Endodermal cell (in vitro differentiated cells): ENCODE results near the gene CSTPP1. TPM values are rescaled to one million over a fixed set of nuclear protein-coding genes. Genes with fewer than 3 reads are reported as not detected.

Source experiments
- DNase-seq: peaks from one replicate; pipeline ENCODE4 v3.0.0-alpha.2; 2017
- H3K27ac ChIP-seq: 2 replicates; pipeline ENCODE4 v1.5.1; 2013; ENCODE audit warnings: mild to moderate bottlenecking, low read depth, low read length, moderate library complexity
- H3K27me3 ChIP-seq: 2 replicates; pipeline ENCODE4 v1.6.1; 2013; ENCODE audit warnings: mild to moderate bottlenecking, low read length, moderate library complexity; ENCODE audit not compliant: insufficient read depth, control insufficient read depth, poor library complexity, severe bottlenecking
- H3K36me3 ChIP-seq: 2 replicates; pipeline ENCODE4 v1.7.0; 2013; ENCODE audit warnings: mild to moderate bottlenecking, low read length, moderate library complexity; ENCODE audit not compliant: control insufficient read depth, insufficient read depth
- H3K4me1 ChIP-seq: one replicate; pipeline ENCODE4 v1.7.0; 2013; ENCODE audit warnings: low read length; ENCODE audit not compliant: control insufficient read depth, insufficient read depth
- H3K4me3 ChIP-seq: 2 replicates; pipeline ENCODE4 v1.5.1; 2013; ENCODE audit warnings: mild to moderate bottlenecking, low read length, moderate library complexity
- H3K9ac ChIP-seq: 2 replicates; pipeline ENCODE4 v1.6.1; 2013; ENCODE audit warnings: mild to moderate bottlenecking, low read length, moderate library complexity; ENCODE audit not compliant: poor library complexity, severe bottlenecking; ENCODE audit errors: extremely low read depth
- H3K9me3 ChIP-seq: 2 replicates; pipeline ENCODE4 v1.6.1; 2013; ENCODE audit warnings: mild to moderate bottlenecking, low read length, moderate library complexity; ENCODE audit not compliant: control insufficient read depth
- H3K27ac Mint-ChIP-seq: 2 replicates; pipeline ENCODE4 v1.8.0; 2020; ENCODE audit warnings: mixed read lengths
- H3K27me3 Mint-ChIP-seq: 2 replicates; pipeline ENCODE4 v1.8.0; 2021; ENCODE audit warnings: mild to moderate bottlenecking, mixed read lengths; ENCODE audit not compliant: insufficient read depth
- H3K36me3 Mint-ChIP-seq: 2 replicates; pipeline ENCODE4 v1.8.0; 2020; ENCODE audit warnings: low read depth, mixed read lengths
- H3K4me1 Mint-ChIP-seq: 2 replicates; pipeline ENCODE4 v1.8.0; 2020; ENCODE audit warnings: mixed read lengths
- H3K4me3 Mint-ChIP-seq: 2 replicates; pipeline ENCODE4 v1.8.0; 2020; ENCODE audit warnings: mild to moderate bottlenecking, moderate library complexity, mixed read lengths
- H3K9me3 Mint-ChIP-seq: 2 replicates; pipeline ENCODE4 v1.8.0; 2020; ENCODE audit warnings: mild to moderate bottlenecking, mixed read lengths
- CTCF ChIP-seq: fragments of 200-600 bp; sonication (generic); conservative IDR thresholded peaks from 2 replicates; pipeline ENCODE4 v1.5.0; 2021; ENCODE audit warnings: antibody characterized with exemption, mild to moderate bottlenecking
- WGBS, 2 experiments: methylation state at CpG; one replicate each; pipeline versions ENCODE4 v1.1.5 to v1.1.7; 2013; ENCODE audit warnings: missing lambda C conversion rate in 2 of 2, mixed read lengths in 1 of 2; ENCODE audit not compliant: insufficient coverage in 1 of 2, insufficient read length in 1 of 2; 5-methylcytosine and 5-hydroxymethylcytosine counted together
- total RNA-seq, 2 donors: library from RNA; stranded (reverse); fragmentation: NEBNext Ultra II Directional in 1 of 2; extraction: Animal tissue kit (Norgen Biotek cat#: 25700) in 1 of 2; gene quantifications; 2 replicates in 1 of 2; 3 replicates in 1 of 2; pipeline ENCODE4 v1.2.1, GENCODE V29; 2021

CSTPP1 gene
- total RNA-seq, 2 donors from 2014 or later = 46.7 to 57.6 TPM

DNA sequence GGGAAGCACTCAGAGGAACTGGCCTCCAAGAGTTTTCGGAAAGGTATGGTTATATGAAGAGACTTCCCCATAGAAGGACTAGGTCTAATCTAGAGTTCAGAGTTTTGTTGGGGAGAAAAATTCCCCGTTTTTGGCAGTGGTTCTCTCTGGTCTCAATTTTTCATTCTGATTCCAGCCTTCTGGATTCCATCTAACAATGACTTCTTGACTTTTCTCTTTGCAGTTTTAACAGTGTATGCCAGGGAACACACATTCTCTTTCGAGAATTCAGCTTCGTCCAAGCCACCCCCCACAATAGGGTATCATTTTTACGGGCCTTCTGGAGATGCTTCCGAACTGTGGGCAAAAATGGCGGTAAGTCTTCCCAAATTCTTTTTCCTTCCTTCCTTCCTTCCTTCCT, 115.6 kb downstream of the CSTPP1 start:
- TF ChIP-seq CTCF = no peak
- H3K4me1 ChIP-seq = peaks cover 9% of the 10 kb centered on the region
- no peak overlapping the region for H3K4me3 ChIP-seq
- WGBS, 2 experiments = 92 to 96% methylated on average over 7 of the region's 7 CpGs
- no peak for DNase-seq
- H3K27ac Mint-ChIP-seq = no peak overlapping the region
- no peak overlapping the region for H3K27ac ChIP-seq
- no peak overlapping the region for H3K4me3 Mint-ChIP-seq
- H3K36me3 Mint-ChIP-seq = peaks cover 4% of the 10 kb centered on the region
- no peaks in the 10 kb centered on the region for H3K36me3 ChIP-seq
- H3K9me3 ChIP-seq = no peaks in the 10 kb centered on the region
- no peak overlapping the region for H3K9ac ChIP-seq
- H3K27me3 Mint-ChIP-seq = no peaks in the 10 kb centered on the region
- H3K4me1 Mint-ChIP-seq = peaks cover 22% of the 10 kb centered on the region
- H3K9me3 Mint-ChIP-seq = no peaks in the 10 kb centered on the region
- no peaks in the 10 kb centered on the region for H3K27me3 ChIP-seq

GRCh38 chr11:47052576-47052975, 116.0 kb downstream of the CSTPP1 start:
- no peak for TF ChIP-seq CTCF
- no peak overlapping the region for H3K4me3 ChIP-seq
- H3K27me3 ChIP-seq = no peaks in the 10 kb centered on the region
- Mint-ChIP-seq H3K4me3 (no peak overlapping the region), H3K36me3 (peaks cover 7% of the 10 kb centered on the region), H3K27me3 (no peaks in the 10 kb centered on the region), H3K9me3 (no peaks in the 10 kb centered on the region), H3K4me1 (peaks cover 25% of the 10 kb centered on the region), H3K27ac (no peak overlapping the region)
- no peak overlapping the region for H3K27ac ChIP-seq
- no peaks in the 10 kb centered on the region for H3K9me3 ChIP-seq
- H3K9ac ChIP-seq = no peak overlapping the region
- no peaks in the 10 kb centered on the region for H3K36me3 ChIP-seq
- DNase-seq = no peak
- peaks cover 9% of the 10 kb centered on the region for H3K4me1 ChIP-seq

- no peaks in the 10 kb centered on the region for H3K9me3 Mint-ChIP-seq
- H3K27ac Mint-ChIP-seq = no peak overlapping the region
- H3K4me1 ChIP-seq = peaks cover 9% of the 10 kb centered on the region
- TF ChIP-seq CTCF = no peak
- H3K36me3 Mint-ChIP-seq = peaks cover 20% of the 10 kb centered on the region
- 100% methylated on average over 1 of the region's 1 CpG; no CpG with 5 or more reads in 1 of the 2 experiments for WGBS, 2 experiments
- no peaks in the 10 kb centered on the region for H3K27me3 ChIP-seq
- no peak for DNase-seq
- H3K9ac ChIP-seq = no peak overlapping the region
- H3K36me3 ChIP-seq = no peaks in the 10 kb centered on the region
- H3K27me3 Mint-ChIP-seq = no peaks in the 10 kb centered on the region
- peaks cover 10% of the 10 kb centered on the region for H3K9me3 ChIP-seq
- no peak overlapping the region for H3K4me3 ChIP-seq
- H3K27ac ChIP-seq = no peak overlapping the region
- H3K4me1 Mint-ChIP-seq = peaks cover 28% of the 10 kb centered on the region
- no peak overlapping the region for H3K4me3 Mint-ChIP-seq
These were observed 119.0 kb downstream of the CSTPP1 start for GRCh38 chr11:47055534-47055933.
